Right kidney (tissue), 1 donor: ENCODE results near the gene ACOXL.

Source experiments
- DNase-seq: peaks from one replicate; pipeline ENCODE4 v3.0.0-alpha.2; 2016

Gene ACOXL

GRCh38 chr2:110794951-110795350 is 62.6 kb downstream of the ACOXL start:
- DNase-seq = no peak

- DNase-seq = no peak
Observed at GRCh38 chr2:110796716-110797301, 64.4 kb downstream of the ACOXL start.

- DNase-seq = no peak
Observed at GRCh38 chr2:110799376-110799775, 67.0 kb downstream of the ACOXL start.

GRCh38 chr2:110800611-110801402 is 68.4 kb downstream of the ACOXL start:
- DNase-seq = no peak

- no peak for DNase-seq
Observed at GRCh38 chr2:110802208-110802932, 70.0 kb downstream of the ACOXL start.

- DNase-seq = no peak
Observed at GRCh38 chr2:110804433-110804832, 72.1 kb downstream of the ACOXL start.

GRCh38 chr2:110804915-110805314 is 72.5 kb downstream of the ACOXL start:
- no peak for DNase-seq

- no peak for DNase-seq
Observed at GRCh38 chr2:110805894-110806452, 73.6 kb downstream of the ACOXL start.

- DNase-seq = no peak
Observed at GRCh38 chr2:110807522-110807921, 75.1 kb downstream of the ACOXL start.

GRCh38 chr2:110810404-110810803 is 78.0 kb downstream of the ACOXL start:
- DNase-seq = no peak

- DNase-seq = no peak
Observed at GRCh38 chr2:110812726-110813645, 80.6 kb downstream of the ACOXL start.

GRCh38 chr2:110813896-110814295 is 81.5 kb downstream of the ACOXL start:
- DNase-seq = no peak

- no peak for DNase-seq
Observed at GRCh38 chr2:110815938-110816337, 83.6 kb downstream of the ACOXL start.

GRCh38 chr2:110816404-110817365 is 84.3 kb downstream of the ACOXL start:
- no peak for DNase-seq

- DNase-seq = no peak
Observed at GRCh38 chr2:110818767-110819481, 86.6 kb downstream of the ACOXL start.

GRCh38 chr2:110819711-110820110 is 87.3 kb downstream of the ACOXL start:
- no peak for DNase-seq

- DNase-seq = no peak
Observed at GRCh38 chr2:110820128-110820527, 87.8 kb downstream of the ACOXL start.

- no peak for DNase-seq
Observed at GRCh38 chr2:110823165-110823564, 90.8 kb downstream of the ACOXL start.

- no peak for DNase-seq
Observed at GRCh38 chr2:110827511-110827910, 95.1 kb downstream of the ACOXL start.

GRCh38 chr2:110828330-110828729 is 96.0 kb downstream of the ACOXL start:
- DNase-seq = no peak
